GM19099 (cell line): ENCODE results near the gene PSKH1.

ENCODE experiments used
- POLR2A ChIP-seq: IDR thresholded peaks from 3 replicates; pipeline ENCODE4 v1.6.1; 2011; ENCODE audit warnings: low read depth; ENCODE audit not compliant: insufficient read length; ENCODE audit errors: extremely low read depth

Gene PSKH1

DNA sequence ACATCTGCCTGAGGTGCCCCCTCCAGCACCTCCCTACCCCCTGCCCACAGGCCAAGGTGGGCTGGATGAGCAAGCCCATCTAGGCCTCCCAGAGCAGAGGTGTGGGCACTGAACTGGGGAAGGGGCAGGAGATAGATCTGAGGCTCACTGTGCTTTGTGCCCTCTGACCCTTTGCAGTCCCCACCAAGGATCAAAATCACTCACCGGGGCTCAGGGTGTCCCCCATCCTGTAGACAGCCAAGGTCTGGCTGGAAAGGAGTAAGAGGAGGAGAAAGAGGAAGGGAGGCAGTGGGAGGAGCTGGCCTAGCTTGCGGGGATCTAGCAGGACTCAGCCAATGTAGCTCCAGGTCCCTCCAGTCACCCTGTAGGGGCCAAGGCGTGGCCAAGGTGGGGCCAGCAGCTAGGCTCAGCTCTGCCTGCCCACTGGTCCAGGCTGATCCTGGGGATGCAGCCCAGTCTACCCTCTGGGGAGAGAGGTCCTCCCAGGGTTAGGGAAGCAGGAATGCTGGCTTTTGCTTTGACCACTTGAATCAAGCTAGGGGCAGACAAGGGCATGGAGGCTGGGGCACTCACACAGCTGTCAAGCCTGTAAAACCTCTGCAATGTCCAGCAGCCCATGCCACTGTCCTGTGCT, 73.6 kb downstream of the PSKH1 start:
- TF ChIP-seq POLR2A: no peak

DNA sequence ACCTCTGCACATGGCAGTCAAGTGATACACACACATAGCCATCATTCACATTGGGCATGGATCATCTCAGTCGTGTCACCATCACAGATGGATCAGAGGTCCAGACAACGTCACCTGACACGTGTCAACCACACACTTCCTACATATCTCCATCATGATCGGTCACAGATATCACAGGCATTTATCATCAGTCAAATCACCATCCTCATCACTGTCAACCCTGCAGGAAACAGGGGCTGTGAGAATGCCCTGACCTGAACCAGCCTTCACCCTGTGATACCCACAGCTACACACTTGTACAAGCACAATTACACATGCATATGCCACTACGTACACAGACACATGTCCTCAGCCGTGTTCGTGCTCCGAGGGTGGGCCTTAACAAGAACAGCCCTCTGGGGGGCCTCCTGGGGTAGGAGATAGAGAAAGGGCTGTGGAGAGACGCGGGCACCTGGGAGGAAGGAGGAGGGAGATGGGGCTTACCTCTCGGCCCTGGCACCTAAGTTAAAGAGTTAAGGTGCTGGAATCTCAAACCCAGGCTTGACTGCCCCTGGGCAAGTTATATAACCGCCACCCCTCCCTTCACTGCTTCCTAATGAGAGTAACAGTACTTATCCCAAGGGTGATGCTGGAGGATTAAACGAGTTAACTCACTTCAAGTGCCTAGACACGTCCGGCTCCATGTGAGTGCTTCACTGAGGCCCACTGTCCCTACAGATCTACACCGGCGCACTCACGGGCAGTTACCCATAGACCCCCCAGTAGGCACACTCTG, 74.3 kb downstream of the PSKH1 start:
- TF ChIP-seq POLR2A: no peak

DNA sequence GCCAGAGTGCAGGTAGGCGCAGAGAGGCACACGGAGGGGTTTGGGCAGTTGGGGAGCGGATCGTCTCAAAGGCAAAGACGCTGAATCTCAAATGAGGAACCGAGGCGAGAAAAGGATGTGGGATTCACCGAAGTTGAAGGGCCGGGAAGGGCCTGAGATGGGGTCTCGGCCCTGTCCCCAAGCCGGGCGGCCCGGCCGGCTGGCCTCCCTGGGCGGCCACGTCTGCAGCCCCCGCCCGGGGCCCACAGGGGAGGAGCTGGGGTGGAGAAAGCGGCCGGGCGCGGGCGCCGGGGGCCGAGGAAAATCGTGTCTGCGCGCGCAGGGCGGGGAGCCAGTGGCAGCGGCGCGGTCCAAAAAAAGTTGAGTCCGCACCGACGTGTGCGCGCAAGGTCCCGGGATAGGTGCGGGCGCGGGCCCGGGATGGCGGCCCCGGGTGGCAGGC, 74.9 kb downstream of the PSKH1 start:
- TF ChIP-seq POLR2A: no peak

DNA sequence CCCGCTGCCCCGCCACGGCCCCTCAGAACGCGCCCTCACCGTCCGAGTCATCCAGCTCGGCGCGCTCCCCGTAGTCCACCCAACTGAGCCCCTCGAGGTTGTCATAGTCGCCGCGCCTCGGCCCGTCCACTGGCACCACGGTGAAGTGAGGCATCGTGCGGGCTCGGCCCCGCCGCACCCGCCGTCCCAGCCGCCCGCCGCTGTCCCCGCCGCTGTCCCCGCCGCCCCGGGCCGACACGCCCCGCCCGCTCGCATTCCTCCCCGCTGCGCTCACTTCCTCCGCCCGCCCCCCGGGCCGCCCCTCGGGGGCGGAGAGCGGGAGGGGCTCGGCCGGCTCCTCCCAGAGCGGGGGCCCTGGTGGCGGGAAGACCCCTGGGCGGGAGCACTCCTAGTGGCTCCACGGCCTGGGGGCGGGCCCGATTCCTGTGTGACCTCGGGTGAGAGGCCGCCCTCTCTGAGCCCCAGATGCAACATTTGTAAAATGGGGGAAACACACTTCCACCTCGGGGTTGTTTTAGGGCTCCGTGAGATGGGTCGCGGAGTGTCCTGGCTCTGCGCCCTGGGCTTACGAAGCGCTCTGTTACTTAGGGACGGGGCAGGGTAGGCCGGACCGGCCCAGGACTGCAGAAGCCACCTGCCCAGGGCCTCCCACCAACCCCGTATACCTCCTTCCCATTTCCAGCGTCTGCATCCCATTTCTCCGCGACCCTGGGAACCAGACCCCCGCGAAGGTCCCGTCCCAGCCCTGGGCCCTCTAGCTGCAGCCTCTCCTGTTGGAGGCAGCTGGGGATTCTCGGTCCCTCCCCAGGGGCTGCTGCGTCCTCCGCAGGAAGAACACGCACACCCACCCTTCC, 75.6 kb downstream of the PSKH1 start, which contains the start of gene SLC12A4:
SLC12A4 (minus strand) TSS at position 238 of the 854 bp plus-strand sequence; CDS start at position 154, 84 bp downstream.
- TF ChIP-seq POLR2A: peak; percentile 60

DNA sequence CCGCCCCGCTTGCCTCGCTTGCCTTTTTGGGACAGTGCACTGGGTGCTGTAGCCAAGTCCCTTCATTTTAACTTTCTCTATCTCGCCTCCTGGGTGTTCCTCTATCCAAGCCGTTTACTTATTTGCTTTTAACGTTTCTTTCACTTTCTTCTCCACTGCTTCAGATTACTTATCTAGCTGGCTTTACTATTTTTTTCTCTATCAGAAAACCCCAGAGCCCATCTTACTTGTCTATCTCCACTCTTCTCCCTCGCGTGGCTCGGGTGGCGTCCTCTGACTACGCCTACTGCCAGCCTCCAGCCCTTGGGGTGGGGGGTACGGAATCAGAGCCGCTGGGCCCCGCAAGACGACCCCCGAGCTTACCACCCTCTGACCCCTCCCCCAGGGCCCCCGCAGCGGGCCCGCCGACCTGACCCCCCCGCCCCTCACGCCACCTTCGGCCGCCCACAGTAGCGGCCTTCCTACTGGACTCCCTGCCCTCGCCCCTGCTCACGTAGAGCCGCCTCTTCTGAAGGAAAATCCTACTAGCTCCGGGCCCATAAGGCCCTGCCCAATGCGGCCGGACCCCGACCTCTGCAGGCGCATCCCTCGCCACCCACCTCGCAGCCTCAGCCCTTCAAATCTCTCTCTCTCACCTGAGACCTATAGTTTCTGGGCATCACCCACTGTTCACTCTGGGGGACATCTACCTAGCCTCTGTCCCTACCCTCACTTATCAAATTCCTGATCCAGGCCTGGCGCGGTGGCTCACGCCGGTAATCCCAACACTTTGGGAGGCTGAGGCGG, 76.4 kb downstream of the PSKH1 start:
- no peak for TF ChIP-seq POLR2A

DNA sequence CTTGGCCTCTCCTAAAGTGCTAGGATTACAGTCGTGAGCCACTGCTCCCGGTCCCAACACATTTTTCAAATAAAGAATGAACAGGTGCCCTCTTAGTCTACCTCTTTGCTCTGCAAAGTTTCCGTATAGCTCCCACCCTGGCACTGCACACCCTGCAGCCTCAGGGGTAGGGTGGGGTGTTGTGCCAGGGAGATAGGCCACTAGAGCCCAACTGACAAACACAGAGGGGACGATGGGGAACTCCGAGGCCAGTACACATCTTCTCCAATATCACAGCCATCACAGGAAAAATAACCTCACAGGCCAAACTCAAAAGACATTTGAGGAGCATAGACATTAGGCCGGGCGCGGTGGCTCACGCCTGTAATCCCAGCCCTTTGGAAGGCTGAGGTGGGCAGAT, 78.1 kb downstream of the PSKH1 start:
- no peak for TF ChIP-seq POLR2A

DNA sequence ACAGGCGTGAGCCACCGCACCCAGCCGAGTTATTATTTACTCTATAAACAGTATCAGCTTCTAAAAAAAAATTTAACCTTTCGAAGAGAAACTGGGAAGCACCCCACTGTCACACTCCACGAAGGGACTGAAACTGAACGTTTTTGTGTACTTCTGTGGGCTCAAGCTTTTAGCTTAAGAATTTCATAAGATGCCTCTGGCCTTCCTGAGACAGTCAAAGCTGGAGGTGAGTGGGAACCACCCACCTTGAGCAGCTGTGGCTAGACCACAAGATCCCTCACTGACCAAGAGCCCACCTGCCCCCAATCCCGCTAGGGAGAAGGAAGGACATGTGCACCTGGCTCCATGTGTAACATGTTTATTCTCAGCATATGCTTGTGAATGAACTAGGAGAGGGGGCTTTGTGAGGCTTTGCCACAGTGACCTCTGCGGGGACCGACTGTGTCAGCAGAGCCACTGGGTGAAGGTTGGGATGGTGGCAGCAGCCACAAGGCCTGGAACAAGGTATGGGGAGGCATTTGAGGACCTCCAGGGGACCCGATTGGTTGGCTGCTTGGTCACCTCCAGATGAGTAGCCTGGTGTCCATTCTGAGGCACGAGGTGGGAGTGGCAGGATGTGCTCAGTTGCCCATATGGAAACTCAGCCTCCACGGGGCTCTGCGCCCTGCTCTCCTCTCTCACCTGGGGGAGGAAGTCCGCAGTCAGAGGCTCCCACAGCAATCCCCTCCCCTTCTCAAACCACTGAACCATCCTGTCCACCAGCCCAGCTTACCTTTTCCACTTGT, 82.5 kb downstream of the PSKH1 start:
- TF ChIP-seq POLR2A: no peak

DNA sequence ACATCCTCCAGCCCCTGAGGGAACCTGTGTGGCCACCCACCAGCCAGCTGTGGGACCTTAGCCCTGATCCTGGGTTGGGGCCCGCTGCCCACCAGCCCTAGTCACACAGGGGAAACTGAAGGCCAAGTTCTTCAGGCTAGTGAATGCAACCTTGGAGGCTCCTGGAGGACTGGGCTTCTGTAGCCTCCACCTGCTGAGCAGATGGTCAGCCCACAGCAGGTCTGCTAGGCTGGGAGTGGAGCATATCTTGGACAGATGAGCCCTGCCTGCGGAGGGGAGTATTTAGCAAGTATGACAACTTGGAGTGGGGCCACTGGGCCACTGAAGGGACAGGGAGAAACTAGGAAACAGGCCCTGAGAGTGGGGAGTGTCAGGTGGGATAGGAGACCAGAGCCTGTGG, 83.2 kb downstream of the PSKH1 start:
- no peak for TF ChIP-seq POLR2A

DNA sequence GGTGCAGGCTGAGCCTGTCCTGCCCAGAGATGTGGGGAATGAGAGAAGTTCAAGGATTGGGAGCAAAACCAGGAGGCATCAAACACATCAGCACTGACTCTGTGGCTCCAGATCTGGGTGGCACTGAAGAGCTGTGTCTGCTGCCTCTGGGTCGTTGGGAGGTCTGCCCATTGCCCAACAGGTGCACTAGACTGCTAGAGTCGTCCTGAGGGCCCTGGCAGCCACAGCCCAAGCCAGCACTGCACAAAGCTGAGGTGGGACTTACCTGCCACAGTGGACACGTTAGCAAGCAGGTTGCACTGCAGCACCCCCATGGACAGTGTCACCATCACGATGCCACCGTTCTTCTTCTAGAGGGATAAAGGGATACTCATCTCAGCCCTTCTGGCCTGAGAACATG, 84.0 kb downstream of the PSKH1 start:
- no peak for TF ChIP-seq POLR2A

DNA sequence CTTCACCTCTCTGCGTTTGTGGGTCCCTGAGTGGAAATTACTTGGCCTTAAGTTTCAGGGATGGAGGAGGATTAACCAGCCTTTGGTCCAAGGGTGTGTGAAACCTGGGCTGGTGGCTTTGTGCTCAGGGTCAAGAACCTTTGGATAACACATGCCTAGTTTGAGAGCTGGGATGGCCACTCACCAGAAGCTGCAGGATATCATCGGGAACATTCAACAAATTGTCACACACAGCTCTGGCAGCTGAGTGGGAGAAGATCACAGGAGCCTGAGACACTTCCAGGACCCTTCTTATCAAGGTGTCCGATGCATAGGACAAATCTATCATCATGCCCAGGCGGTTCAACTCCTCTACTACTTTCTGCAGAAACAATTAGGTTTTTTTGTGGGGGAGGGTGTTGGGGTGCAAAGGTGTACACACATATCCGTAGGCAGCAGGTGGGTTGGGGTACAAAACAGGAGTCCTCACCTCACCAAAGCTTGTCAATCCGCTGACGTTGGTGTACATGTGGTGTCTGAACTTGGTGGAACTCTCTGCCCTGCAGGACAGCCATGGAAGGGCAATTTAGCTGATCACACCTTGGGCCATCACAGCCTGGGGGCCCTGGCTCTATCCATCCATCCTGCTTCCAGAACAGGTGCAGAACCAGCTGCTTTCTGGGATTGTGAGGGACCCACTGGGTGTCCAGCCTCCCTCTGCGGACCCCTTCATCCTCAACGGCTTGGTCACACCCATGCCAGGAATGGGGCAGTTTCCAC, 84.6 kb downstream of the PSKH1 start:
- no peak for TF ChIP-seq POLR2A
